ENCODE data around the gene ZNF286A. TPM values are rescaled to one million over a fixed set of nuclear protein-coding genes. Genes with fewer than 3 reads are reported as not detected.
"Not testable (repeated sequence)": the region's sequence is repeated elsewhere in the genome, so short reads cannot be mapped to it uniquely, and the experiment has no call there.

ZNF286A gene
- total and polyA plus RNA-seq, 10 of the 15 experiments (the other 5 are each of a cell fraction or from before 2014, with no cell fraction given): 8.1 to 31.2 (median 18.2) TPM

- no peaks in the 10 kb centered on the region; the same call in 2 of the 3 replicates for H3K9me3 ChIP-seq (replicated peaks; ENCODE audit: control insufficient read depth, insufficient read depth, low read length)
- SMC1A ChIA-PET (ENCODE audit: uncharacterized antibody, unreplicated experiment): no interaction called here
- no peaks in the 10 kb centered on the region for H3K4me1 ChIP-seq (ENCODE audit: control insufficient read depth, insufficient read depth, low read length)
- no TSS peak for BruUV-seq (replicated peaks)
- H3K36me3 ChIP-seq (ENCODE audit: control insufficient read depth in 2 of 2, insufficient read depth in 2 of 2, low read length in 1 of 2): no peaks in the 10 kb centered on the region
- no peak overlapping the region for H3K4me3 ChIP-seq
- no peak overlapping the region for H3K27ac ChIP-seq (ENCODE audit: control insufficient read depth, insufficient read depth)
- no peak for FAIRE-seq
- H3K79me2 ChIP-seq (ENCODE audit: control insufficient read depth, insufficient read depth, low read length): no peaks in the 10 kb centered on the region
- DNase-seq (ENCODE audit: low read depth, low spot score): no peak
- no peak for ATAC-seq
- in situ Hi-C loops (cut with MboI): no loop called here
- intact Hi-C loops (cut with micrococcal nuclease; ENCODE audit: unreplicated experiment): no loop called here
- POLR2A ChIA-PET: no interaction called here
- H3K27me3 ChIP-seq (replicated peaks in 1 of 2; ENCODE audit: control insufficient read depth in 2 of 2, insufficient read depth in 2 of 2, low read length in 1 of 2): no peaks in the 10 kb centered on the region
- RAD21 ChIA-PET (ENCODE audit: unreplicated experiment): no interaction called here
- H3K9ac ChIP-seq (ENCODE audit: control insufficient read depth, insufficient read depth, low read length): no peak overlapping the region
- WGBS (ENCODE audit: insufficient coverage, insufficient replicate concordance, low lambda C conversion rate, missing lambda C conversion rate): 0% methylated on average over 2 of the region's 2 CpGs
- H4K20me1 ChIP-seq (ENCODE audit: control insufficient read depth, insufficient read depth): no peaks in the 10 kb centered on the region
- no peak overlapping the region for H2AFZ ChIP-seq (ENCODE audit: control insufficient read depth, low read depth, low read length)
- TF ChIP-seq MEF2B (IDR thresholded peaks at IDR 0.05; ENCODE audit: partially characterized antibody, poor library complexity, severe bottlenecking): no peak
- no peak overlapping the region for H3K4me2 ChIP-seq (ENCODE audit: control insufficient read depth, insufficient read depth)
- CTCF ChIA-PET: no interaction called here
Observed at GRCh38 chr17:15744885-15745284, 45.3 kb downstream of the ZNF286A start.

- ATAC-seq; H2AFZ ChIP-seq (ENCODE audit: control insufficient read depth, low read depth, low read length); in situ Hi-C loops (cut with MboI); H3K4me1 ChIP-seq (ENCODE audit: control insufficient read depth, insufficient read depth, low read length); H4K20me1 ChIP-seq (ENCODE audit: control insufficient read depth, insufficient read depth); H3K9me3 ChIP-seq (replicated peaks; ENCODE audit: control insufficient read depth, insufficient read depth, low read length); SMC1A ChIA-PET (ENCODE audit: uncharacterized antibody, unreplicated experiment); H3K36me3 ChIP-seq (ENCODE audit: control insufficient read depth in 2 of 2, insufficient read depth in 2 of 2, low read length in 1 of 2); H3K4me3 ChIP-seq; CTCF ChIA-PET; H3K4me2 ChIP-seq (ENCODE audit: control insufficient read depth, insufficient read depth); intact Hi-C loops (cut with micrococcal nuclease; ENCODE audit: unreplicated experiment); H3K9ac ChIP-seq (ENCODE audit: control insufficient read depth, insufficient read depth, low read length); POLR2A ChIA-PET; RAD21 ChIA-PET (ENCODE audit: unreplicated experiment); FAIRE-seq; H3K27me3 ChIP-seq (replicated peaks in 1 of 2; ENCODE audit: control insufficient read depth in 2 of 2, insufficient read depth in 2 of 2, low read length in 1 of 2); H3K27ac ChIP-seq (ENCODE audit: control insufficient read depth, insufficient read depth); DNase-seq (ENCODE audit: low read depth, low spot score); BruUV-seq (replicated peaks); H3K79me2 ChIP-seq (ENCODE audit: control insufficient read depth, insufficient read depth, low read length): not testable (repeated sequence)
- WGBS (ENCODE audit: insufficient coverage, insufficient replicate concordance, low lambda C conversion rate, missing lambda C conversion rate): 63% methylated on average over 23 of the region's 36 CpGs
Observed at GRCh38 chr17:15749403-15749802, 49.9 kb downstream of the ZNF286A start.

GRCh38 chr17:15768865-15769533, 69.4 kb downstream of the ZNF286A start:
- H3K4me2 ChIP-seq (ENCODE audit: control insufficient read depth, insufficient read depth); H2AFZ ChIP-seq (ENCODE audit: control insufficient read depth, low read depth, low read length); POLR2A ChIA-PET; DNase-seq (ENCODE audit: low read depth, low spot score); BruUV-seq (replicated peaks); H3K4me1 ChIP-seq (ENCODE audit: control insufficient read depth, insufficient read depth, low read length); FAIRE-seq; in situ Hi-C loops (cut with MboI); SMC1A ChIA-PET (ENCODE audit: uncharacterized antibody, unreplicated experiment); RAD21 ChIA-PET (ENCODE audit: unreplicated experiment); H3K27me3 ChIP-seq (replicated peaks in 1 of 2; ENCODE audit: control insufficient read depth in 2 of 2, insufficient read depth in 2 of 2, low read length in 1 of 2); H3K9me3 ChIP-seq (replicated peaks; ENCODE audit: control insufficient read depth, insufficient read depth, low read length); H3K4me3 ChIP-seq; CTCF ChIA-PET; H3K9ac ChIP-seq (ENCODE audit: control insufficient read depth, insufficient read depth, low read length); H3K36me3 ChIP-seq (ENCODE audit: control insufficient read depth in 2 of 2, insufficient read depth in 2 of 2, low read length in 1 of 2); H4K20me1 ChIP-seq (ENCODE audit: control insufficient read depth, insufficient read depth); intact Hi-C loops (cut with micrococcal nuclease; ENCODE audit: unreplicated experiment); H3K79me2 ChIP-seq (ENCODE audit: control insufficient read depth, insufficient read depth, low read length); H3K27ac ChIP-seq (ENCODE audit: control insufficient read depth, insufficient read depth): not testable (repeated sequence)
- peak; percentile 26; the same call in 1 of the 3 replicates for ATAC-seq
- 60% methylated on average over 6 of the region's 14 CpGs for WGBS (ENCODE audit: insufficient coverage, insufficient replicate concordance, low lambda C conversion rate, missing lambda C conversion rate)

All from GM12878 (cell line).